ENCODE results near the gene AQP1. TPM values are rescaled to one million over a fixed set of nuclear protein-coding genes. Genes with fewer than 3 reads are reported as not detected.

Gene AQP1
- polyA plus RNA-seq, 1 donor (not counting 4 experiments of a cell fraction or from before 2014, with no cell fraction given) = 0.07 TPM

DNA sequence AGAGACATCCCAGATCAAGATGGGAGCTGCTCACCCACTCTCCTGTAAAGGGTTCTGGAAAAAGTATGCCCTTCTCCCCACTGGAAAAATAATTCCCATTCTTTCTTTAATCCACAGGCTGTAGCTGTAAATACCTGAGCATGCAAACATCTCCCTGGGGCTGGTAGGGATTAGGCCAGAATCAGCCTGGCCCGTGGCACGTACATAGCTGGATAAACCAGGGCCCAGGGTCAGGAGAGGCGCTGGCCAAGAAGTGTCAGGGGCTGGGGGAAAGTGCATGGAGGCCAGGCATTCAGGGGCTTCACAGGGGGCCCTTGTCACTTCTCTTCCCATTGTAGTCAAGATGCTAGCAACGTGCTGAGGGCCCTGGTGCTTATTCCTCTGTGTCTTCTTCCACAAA, 30.7 kb upstream of the AQP1 start:
- Histone ChIP-seq H3K4me3 (ENCODE audit: control insufficient read depth in 2 of 3, extremely low read depth in 1 of 3, insufficient read depth in 2 of 3, low read depth in 1 of 3, low read length in 3 of 3) (no peak overlapping the region), H3K4me1 (ENCODE audit: control insufficient read depth, extremely low read depth, insufficient read depth, low read length) (no peaks in the 10 kb centered on the region), H4K20me1 (ENCODE audit: control insufficient read depth, extremely low read depth, insufficient read depth, low read length) (no peaks in the 10 kb centered on the region), H3K9me1 (ENCODE audit: control insufficient read depth, extremely low read depth, insufficient read depth, low read length) (no peaks in the 10 kb centered on the region), H3K27ac (ENCODE audit: control insufficient read depth, insufficient read depth, low read length) (no peak overlapping the region), H3K4me2 (ENCODE audit: control insufficient read depth, extremely low read depth, insufficient read depth, low read depth, low read length) (no peak overlapping the region), H2AFZ (ENCODE audit: control insufficient read depth, low read length) (no peak overlapping the region), H3K36me3 (ENCODE audit: control insufficient read depth in 2 of 2, extremely low read depth in 1 of 2, insufficient read depth in 2 of 2, low read length in 2 of 2) (no peaks in the 10 kb centered on the region), H3K9me3 (ENCODE audit: control insufficient read depth, low read depth, low read length) (no peaks in the 10 kb centered on the region), H3K27me3 (ENCODE audit: control insufficient read depth, extremely low read depth, insufficient read depth, low read length) (no peaks in the 10 kb centered on the region), H3K9ac (ENCODE audit: control insufficient read depth, extremely low read depth, insufficient read depth, low read length) (no peak overlapping the region), H3K79me2 (ENCODE audit: control insufficient read depth, insufficient read depth, low read length) (no peaks in the 10 kb centered on the region)
- TF ChIP-seq EZH2 (IDR thresholded peaks at IDR 0.05; ENCODE audit: low read length) = no peak
- TF ChIP-seq, protein P1, sequence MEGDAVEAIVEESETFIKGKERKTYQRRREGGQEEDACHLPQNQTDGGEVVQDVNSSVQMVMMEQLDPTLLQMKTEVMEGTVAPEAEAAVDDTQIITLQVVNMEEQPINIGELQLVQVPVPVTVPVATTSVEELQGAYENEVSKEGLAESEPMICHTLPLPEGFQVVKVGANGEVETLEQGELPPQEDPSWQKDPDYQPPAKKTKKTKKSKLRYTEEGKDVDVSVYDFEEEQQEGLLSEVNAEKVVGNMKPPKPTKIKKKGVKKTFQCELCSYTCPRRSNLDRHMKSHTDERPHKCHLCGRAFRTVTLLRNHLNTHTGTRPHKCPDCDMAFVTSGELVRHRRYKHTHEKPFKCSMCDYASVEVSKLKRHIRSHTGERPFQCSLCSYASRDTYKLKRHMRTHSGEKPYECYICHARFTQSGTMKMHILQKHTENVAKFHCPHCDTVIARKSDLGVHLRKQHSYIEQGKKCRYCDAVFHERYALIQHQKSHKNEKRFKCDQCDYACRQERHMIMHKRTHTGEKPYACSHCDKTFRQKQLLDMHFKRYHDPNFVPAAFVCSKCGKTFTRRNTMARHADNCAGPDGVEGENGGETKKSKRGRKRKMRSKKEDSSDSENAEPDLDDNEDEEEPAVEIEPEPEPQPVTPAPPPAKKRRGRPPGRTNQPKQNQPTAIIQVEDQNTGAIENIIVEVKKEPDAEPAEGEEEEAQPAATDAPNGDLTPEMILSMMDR (optimal IDR thresholded peaks at IDR 0.05 in 1 of 3, IDR thresholded peaks at IDR 0.05 in 1 of 3, conservative IDR thresholded peaks at IDR 0.05 in 1 of 3; ENCODE audit: extremely low read depth in 1 of 3, insufficient read depth in 2 of 3, low read length in 3 of 3) = no peak
- dilution Hi-C loops (cut with MboI; ENCODE audit: extremely low pct_ligation_motif_present, low sequenced_read_pairs) = no loop called here
- FAIRE-seq (no peak), DNase-seq (ENCODE audit: low read depth, low spot score) (no peak)

DNA sequence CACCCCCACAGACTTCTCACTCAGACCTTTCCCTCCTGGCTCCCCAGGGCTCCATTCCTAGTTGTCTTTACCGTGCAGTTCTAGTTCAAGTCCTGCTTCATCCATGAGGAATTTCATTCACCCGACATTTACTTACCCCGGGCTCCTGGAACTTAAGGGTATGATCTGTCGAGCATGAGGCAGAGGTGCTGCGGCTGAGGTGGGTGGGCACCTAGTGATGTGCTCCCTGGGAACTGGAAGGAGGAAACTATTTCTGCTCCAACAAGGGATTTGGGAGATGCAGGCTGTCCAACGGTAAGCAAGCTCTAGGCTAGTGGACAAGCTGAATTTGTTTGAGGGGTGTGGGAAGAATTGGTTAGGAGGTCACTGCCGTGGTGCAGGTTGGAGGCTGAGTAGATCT, 30.2 kb upstream of the AQP1 start:
- Histone ChIP-seq H3K27me3 (ENCODE audit: control insufficient read depth, extremely low read depth, insufficient read depth, low read length) (no peaks in the 10 kb centered on the region), H3K27ac (ENCODE audit: control insufficient read depth, insufficient read depth, low read length) (no peak overlapping the region), H3K9me3 (ENCODE audit: control insufficient read depth, low read depth, low read length) (no peaks in the 10 kb centered on the region), H4K20me1 (ENCODE audit: control insufficient read depth, extremely low read depth, insufficient read depth, low read length) (no peaks in the 10 kb centered on the region), H3K9me1 (ENCODE audit: control insufficient read depth, extremely low read depth, insufficient read depth, low read length) (no peaks in the 10 kb centered on the region), H3K9ac (ENCODE audit: control insufficient read depth, extremely low read depth, insufficient read depth, low read length) (no peak overlapping the region), H2AFZ (ENCODE audit: control insufficient read depth, low read length) (no peak overlapping the region), H3K79me2 (ENCODE audit: control insufficient read depth, insufficient read depth, low read length) (no peaks in the 10 kb centered on the region), H3K4me2 (ENCODE audit: control insufficient read depth, extremely low read depth, insufficient read depth, low read depth, low read length) (no peak overlapping the region), H3K4me1 (ENCODE audit: control insufficient read depth, extremely low read depth, insufficient read depth, low read length) (no peaks in the 10 kb centered on the region), H3K36me3 (ENCODE audit: control insufficient read depth in 2 of 2, extremely low read depth in 1 of 2, insufficient read depth in 2 of 2, low read length in 2 of 2) (no peaks in the 10 kb centered on the region), H3K4me3 (ENCODE audit: control insufficient read depth in 2 of 3, extremely low read depth in 1 of 3, insufficient read depth in 2 of 3, low read depth in 1 of 3, low read length in 3 of 3) (no peak overlapping the region)
- dilution Hi-C loops (cut with MboI; ENCODE audit: extremely low pct_ligation_motif_present, low sequenced_read_pairs) = no loop called here
- FAIRE-seq (no peak), DNase-seq (ENCODE audit: low read depth, low spot score) (no peak)
- TF ChIP-seq, protein P1 (optimal IDR thresholded peaks at IDR 0.05 in 1 of 3, IDR thresholded peaks at IDR 0.05 in 1 of 3, conservative IDR thresholded peaks at IDR 0.05 in 1 of 3; ENCODE audit: extremely low read depth in 1 of 3, insufficient read depth in 2 of 3, low read length in 3 of 3) = no peak
- TF ChIP-seq EZH2 (IDR thresholded peaks at IDR 0.05; ENCODE audit: low read length) = no peak
